Measurements from ENCODE around the gene PAPPA2. TPM values are rescaled to one million over a fixed set of nuclear protein-coding genes. Genes with fewer than 3 reads are reported as not detected.

PAPPA2 gene
- total and polyA plus RNA-seq, 2 donors from 2014 or later = 4.9 to 93.5 TPM

- DNase-seq = no peak
- Histone ChIP-seq H3K9me3 (ENCODE audit: control insufficient read depth in 2 of 3, insufficient read depth in 1 of 3, low read length in 3 of 3) (no peaks in the 10 kb centered on the region), H3K27ac (ENCODE audit: low read depth in 2 of 2, low read length in 2 of 2) (no peak overlapping the region), H3K9ac (ENCODE audit: low read length in 3 of 3) (no peak overlapping the region), H3K36me3 (ENCODE audit: control insufficient read depth in 2 of 3, insufficient read depth in 3 of 3, low read length in 3 of 3) (no peaks in the 10 kb centered on the region), H3K27me3 (ENCODE audit: control insufficient read depth, insufficient read depth, low read length) (no peaks in the 10 kb centered on the region), H3K4me1 (ENCODE audit: control insufficient read depth in 2 of 3, insufficient read depth in 2 of 3, low read depth in 1 of 3, low read length in 3 of 3) (no peaks in the 10 kb centered on the region), H3K4me3 (ENCODE audit: low read length in 3 of 3) (no peak overlapping the region)
- intact Hi-C loops (cut with DNase I) = no loop called here
- no peak for TF ChIP-seq CTCF (IDR thresholded peaks at IDR 0.05; ENCODE audit: borderline replicate concordance, extremely low read depth, insufficient read depth)
- no peak for FAIRE-seq
Measured at GRCh38 chr1:176733661-176734060, 270.7 kb downstream of the PAPPA2 start.

GRCh38 chr1:176735201-176735600 lies 272.2 kb downstream of the PAPPA2 start:
- Histone ChIP-seq H3K27me3 (ENCODE audit: control insufficient read depth, insufficient read depth, low read length) (no peaks in the 10 kb centered on the region), H3K9ac (ENCODE audit: low read length in 3 of 3) (no peak overlapping the region), H3K27ac (ENCODE audit: low read depth in 2 of 2, low read length in 2 of 2) (no peak overlapping the region), H3K4me3 (ENCODE audit: low read length in 3 of 3) (no peak overlapping the region), H3K9me3 (ENCODE audit: control insufficient read depth in 2 of 3, insufficient read depth in 1 of 3, low read length in 3 of 3) (no peaks in the 10 kb centered on the region), H3K4me1 (ENCODE audit: control insufficient read depth in 2 of 3, insufficient read depth in 2 of 3, low read depth in 1 of 3, low read length in 3 of 3) (no peaks in the 10 kb centered on the region), H3K36me3 (ENCODE audit: control insufficient read depth in 2 of 3, insufficient read depth in 3 of 3, low read length in 3 of 3) (no peaks in the 10 kb centered on the region)
- FAIRE-seq = no peak
- DNase-seq = no peak
- no peak for TF ChIP-seq CTCF (IDR thresholded peaks at IDR 0.05; ENCODE audit: borderline replicate concordance, extremely low read depth, insufficient read depth)
- intact Hi-C loops (cut with DNase I) = no loop called here

GRCh38 chr1:176736015-176736414 lies 273.0 kb downstream of the PAPPA2 start:
- DNase-seq (no peak), FAIRE-seq (no peak)
- TF ChIP-seq CTCF (IDR thresholded peaks at IDR 0.05; ENCODE audit: borderline replicate concordance, extremely low read depth, insufficient read depth) = no peak
- intact Hi-C loops (cut with DNase I) = no loop called here
- Histone ChIP-seq H3K27ac (ENCODE audit: low read depth in 2 of 2, low read length in 2 of 2) (no peak overlapping the region), H3K9ac (ENCODE audit: low read length in 3 of 3) (no peak overlapping the region), H3K9me3 (ENCODE audit: control insufficient read depth in 2 of 3, insufficient read depth in 1 of 3, low read length in 3 of 3) (no peaks in the 10 kb centered on the region), H3K4me1 (ENCODE audit: control insufficient read depth in 2 of 3, insufficient read depth in 2 of 3, low read depth in 1 of 3, low read length in 3 of 3) (no peaks in the 10 kb centered on the region), H3K36me3 (ENCODE audit: control insufficient read depth in 2 of 3, insufficient read depth in 3 of 3, low read length in 3 of 3) (no peaks in the 10 kb centered on the region), H3K27me3 (ENCODE audit: control insufficient read depth, insufficient read depth, low read length) (no peaks in the 10 kb centered on the region), H3K4me3 (ENCODE audit: low read length in 3 of 3) (no peak overlapping the region)

- no peak for DNase-seq
- no peaks in the 10 kb centered on the region for H3K4me1 ChIP-seq (ENCODE audit: control insufficient read depth in 2 of 3, insufficient read depth in 2 of 3, low read depth in 1 of 3, low read length in 3 of 3)
- no peaks in the 10 kb centered on the region for H3K36me3 ChIP-seq (ENCODE audit: control insufficient read depth in 2 of 3, insufficient read depth in 3 of 3, low read length in 3 of 3)
- no peaks in the 10 kb centered on the region for H3K27me3 ChIP-seq (ENCODE audit: control insufficient read depth, insufficient read depth, low read length)
- no peak for FAIRE-seq
- no peak overlapping the region for H3K4me3 ChIP-seq (ENCODE audit: low read length in 3 of 3)
- intact Hi-C loops (cut with DNase I) = no loop called here
- H3K9ac ChIP-seq (ENCODE audit: low read length in 3 of 3) = no peak overlapping the region
- no peak for TF ChIP-seq CTCF (IDR thresholded peaks at IDR 0.05; ENCODE audit: borderline replicate concordance, extremely low read depth, insufficient read depth)
- no peak overlapping the region for H3K27ac ChIP-seq (ENCODE audit: low read depth in 2 of 2, low read length in 2 of 2)
- no peaks in the 10 kb centered on the region for H3K9me3 ChIP-seq (ENCODE audit: control insufficient read depth in 2 of 3, insufficient read depth in 1 of 3, low read length in 3 of 3)
Measured at GRCh38 chr1:176741181-176741580, 278.2 kb downstream of the PAPPA2 start.

All from kidney (tissue), 14 donors.